ENCODE measurements around the gene DHRS3. TPM values are rescaled to one million over a fixed set of nuclear protein-coding genes. Genes with fewer than 3 reads are reported as not detected.

Gene DHRS3
- total RNA-seq, 4 donors from 2014 or later: 175 to 342 (median 227) TPM

GRCh38 chr1:12609469-12610003 lies 8.5 kb downstream of the DHRS3 start:
- TF ChIP-seq, protein P1, sequence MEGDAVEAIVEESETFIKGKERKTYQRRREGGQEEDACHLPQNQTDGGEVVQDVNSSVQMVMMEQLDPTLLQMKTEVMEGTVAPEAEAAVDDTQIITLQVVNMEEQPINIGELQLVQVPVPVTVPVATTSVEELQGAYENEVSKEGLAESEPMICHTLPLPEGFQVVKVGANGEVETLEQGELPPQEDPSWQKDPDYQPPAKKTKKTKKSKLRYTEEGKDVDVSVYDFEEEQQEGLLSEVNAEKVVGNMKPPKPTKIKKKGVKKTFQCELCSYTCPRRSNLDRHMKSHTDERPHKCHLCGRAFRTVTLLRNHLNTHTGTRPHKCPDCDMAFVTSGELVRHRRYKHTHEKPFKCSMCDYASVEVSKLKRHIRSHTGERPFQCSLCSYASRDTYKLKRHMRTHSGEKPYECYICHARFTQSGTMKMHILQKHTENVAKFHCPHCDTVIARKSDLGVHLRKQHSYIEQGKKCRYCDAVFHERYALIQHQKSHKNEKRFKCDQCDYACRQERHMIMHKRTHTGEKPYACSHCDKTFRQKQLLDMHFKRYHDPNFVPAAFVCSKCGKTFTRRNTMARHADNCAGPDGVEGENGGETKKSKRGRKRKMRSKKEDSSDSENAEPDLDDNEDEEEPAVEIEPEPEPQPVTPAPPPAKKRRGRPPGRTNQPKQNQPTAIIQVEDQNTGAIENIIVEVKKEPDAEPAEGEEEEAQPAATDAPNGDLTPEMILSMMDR (IDR thresholded peaks at IDR 0.05): no peak
- DNase-seq (ENCODE audit: low spot score) (no peak), ATAC-seq (ENCODE audit: low FRiP score) (no peak)

DNA sequence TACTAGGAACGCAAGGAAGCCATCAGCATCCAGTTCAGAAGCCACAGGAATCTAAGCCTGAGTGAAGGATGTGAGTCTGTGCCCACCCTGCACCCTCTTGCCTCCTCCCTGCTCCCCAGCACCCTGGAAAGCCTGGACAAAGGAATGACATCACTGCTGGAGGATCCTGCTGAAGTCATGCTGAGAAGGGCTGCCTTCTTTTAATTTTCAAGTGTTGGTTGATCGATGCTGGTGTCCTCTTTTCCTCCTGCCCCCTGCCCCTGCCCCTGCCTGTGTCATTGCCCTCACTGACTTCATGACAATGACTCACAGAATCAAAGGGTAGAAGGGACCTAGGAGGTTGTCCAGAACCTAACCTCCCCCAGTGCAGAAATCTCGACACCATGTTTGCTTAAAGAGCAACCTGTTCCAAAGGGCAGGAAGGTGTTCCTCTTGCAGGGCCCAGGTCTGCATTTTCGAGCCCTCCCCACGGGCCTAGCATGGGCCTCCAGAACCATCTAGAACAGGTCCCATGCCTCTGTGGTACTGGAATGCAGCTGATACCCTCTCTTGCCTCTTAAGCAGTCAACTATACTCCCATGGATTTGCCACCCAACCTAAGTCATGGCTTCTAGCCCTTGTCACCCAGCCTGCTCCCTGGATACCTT lies 9.6 kb downstream of the DHRS3 start:
- TF ChIP-seq, protein P1 (IDR thresholded peaks at IDR 0.05): no peak
- no peak for DNase-seq (ENCODE audit: low spot score)
- ATAC-seq (ENCODE audit: low FRiP score): no peak

DNA sequence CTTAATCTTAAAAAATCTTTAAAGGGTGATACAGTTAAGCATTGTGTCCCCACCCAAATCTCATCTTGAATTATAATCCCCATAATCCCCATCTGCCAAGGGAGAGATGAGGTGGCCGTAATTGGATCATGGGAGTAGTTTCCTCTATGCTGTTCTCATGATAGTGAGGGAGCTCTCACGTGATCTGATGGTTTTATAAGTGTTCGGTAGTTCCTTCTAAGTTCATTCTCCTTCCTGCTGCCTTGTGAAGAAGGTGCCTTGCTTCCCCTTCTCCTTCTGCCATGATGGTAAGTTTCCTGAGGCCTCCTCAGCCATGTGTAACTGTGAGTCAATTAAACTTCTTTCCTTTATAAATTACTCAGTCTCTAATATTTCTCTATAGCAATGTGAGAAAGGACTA lies 10.7 kb downstream of the DHRS3 start:
- no peak for ATAC-seq (ENCODE audit: low FRiP score)
- TF ChIP-seq, protein P1 (IDR thresholded peaks at IDR 0.05): no peak

DNA sequence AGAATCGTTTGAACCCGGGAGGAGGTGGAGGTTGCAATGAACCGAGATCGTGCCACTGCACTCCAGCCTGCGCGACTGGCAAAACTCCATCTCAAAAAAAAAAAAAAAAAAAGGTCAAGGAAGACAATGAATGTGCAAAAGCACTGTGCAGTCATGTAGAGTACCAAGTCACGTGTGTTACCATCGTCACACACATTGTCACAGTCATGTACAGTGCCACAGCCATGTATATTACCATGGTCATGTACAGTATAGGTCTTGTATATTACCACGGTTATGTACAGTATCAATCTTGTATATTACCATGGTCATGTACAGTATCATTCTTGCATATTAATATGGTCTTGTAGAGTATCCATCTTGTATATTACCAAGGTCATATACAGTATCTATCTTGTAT lies 13.0 kb downstream of the DHRS3 start:
- DNase-seq (ENCODE audit: low spot score): no peak
- TF ChIP-seq, protein P1 (IDR thresholded peaks at IDR 0.05): no peak
- no peak for ATAC-seq (ENCODE audit: low FRiP score)

More for the DNA sequence above, 10.7 kb downstream of the DHRS3 start:
- DNase-seq (ENCODE audit: low spot score): no peak

DNA sequence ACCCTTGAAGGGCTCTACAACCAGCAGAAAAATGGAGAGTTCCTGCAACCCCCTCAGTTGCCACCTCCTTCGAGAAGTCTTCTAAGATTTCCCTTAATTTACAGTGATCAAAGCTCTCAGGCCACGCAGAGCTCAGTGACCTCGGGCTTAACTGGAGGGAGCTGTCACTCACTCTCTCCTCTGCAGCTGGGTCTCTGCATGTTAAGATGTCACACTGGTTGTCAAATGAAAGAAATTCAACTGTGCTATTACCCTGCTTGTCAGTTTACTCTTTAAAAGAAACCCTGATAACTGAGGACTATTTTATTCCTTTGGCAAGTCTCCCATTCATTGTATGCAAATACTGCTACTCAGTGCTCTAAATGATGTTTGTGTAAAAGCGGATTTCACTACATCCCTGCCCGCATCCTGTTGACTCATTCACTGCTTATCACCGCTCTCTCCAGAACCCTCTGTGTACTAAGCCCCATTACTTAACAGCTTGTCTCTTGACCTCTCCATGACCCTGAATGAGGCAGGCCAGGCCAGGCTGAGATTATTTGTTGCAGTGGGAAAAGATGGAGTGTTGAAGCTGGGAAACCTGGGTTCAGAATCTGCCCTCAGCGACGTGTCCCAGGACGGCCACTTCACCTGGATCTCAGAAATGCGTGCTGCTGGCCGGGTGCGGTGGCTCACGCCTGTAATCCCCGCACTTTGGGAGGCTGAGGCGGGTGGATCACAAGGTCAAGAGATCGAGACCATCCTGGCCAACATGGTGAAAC lies 13.7 kb downstream of the DHRS3 start:
- no peak for DNase-seq (ENCODE audit: low spot score)
- TF ChIP-seq, protein P1 (IDR thresholded peaks at IDR 0.05): no peak
- peak; percentile 89 for ATAC-seq (ENCODE audit: low FRiP score)

GRCh38 chr1:12603224-12603623 lies 14.8 kb downstream of the DHRS3 start:
- ATAC-seq (ENCODE audit: low FRiP score) (no peak), DNase-seq (ENCODE audit: low spot score) (no peak)
- TF ChIP-seq, protein P1 (IDR thresholded peaks at IDR 0.05): no peak
